Activated CD4-positive, alpha-beta T cell treated with anti-CD3 and anti-CD28 coated beads for 36 hours (primary cell): ENCODE measurements around the gene MMP20. TPM values are rescaled to one million over a fixed set of nuclear protein-coding genes. Genes with fewer than 3 reads are reported as not detected.

Experiments
- ATAC-seq: fragments of 200-7000 bp; cut with Tn5 transposase; one replicate; pipeline ENCODE4 v1.10.0; 2021; ENCODE audit warnings: mild to moderate bottlenecking, moderate library complexity
- CTCF ChIA-PET: fragments of 350-600 bp; sonication (Branson Sonifier 250); formaldehyde crosslinking; loops from one replicate; lab custom pipeline; 2021; ENCODE audit warnings: antibody characterized with exemption; lab: Charles Lee
- POLR2A ChIA-PET: fragments of 350-600 bp; sonication (Branson Sonifier 250); formaldehyde crosslinking; loops from one replicate; lab custom pipeline; 2021; ENCODE audit warnings: antibody characterized with exemption, inconsistent platforms; lab: Charles Lee
- DNase-seq: peaks from one replicate; pipeline ENCODE4 v3.0.0-alpha.2; 2020
- H3K27ac Mint-ChIP-seq: one replicate; pipeline ENCODE4 v1.8.0; 2021; ENCODE audit warnings: mixed read lengths
- H3K27me3 Mint-ChIP-seq: one replicate; pipeline ENCODE4 v1.8.0; 2021; ENCODE audit warnings: mixed read lengths
- H3K36me3 Mint-ChIP-seq: one replicate; pipeline ENCODE4 v1.8.0; 2021; ENCODE audit warnings: low read depth, mixed read lengths
- H3K4me1 Mint-ChIP-seq: one replicate; pipeline ENCODE4 v1.8.0; 2021; ENCODE audit warnings: mixed read lengths
- H3K4me3 Mint-ChIP-seq: one replicate; pipeline ENCODE4 v1.8.0; 2021; ENCODE audit warnings: mild to moderate bottlenecking, moderate library complexity, mixed read lengths
- H3K9me3 Mint-ChIP-seq: one replicate; pipeline ENCODE4 v1.8.0; 2021; ENCODE audit warnings: low read depth, mixed read lengths
- intact Hi-C, 2 experiments: fragments of 100-400 bp; cut with DNase I in 1 of 2; cut with micrococcal nuclease in 1 of 2; formaldehyde crosslinking; loops; one replicate each; pipeline versions ENCODE4 v1.14.2 to v1.15.1; 2022 to 2024; cut with DNase I, micrococcal nuclease
- total RNA-seq, 2 experiments: library from RNA; stranded (reverse); gene quantifications; one replicate each; pipeline ENCODE4 v1.2.3, GENCODE V29; 2021

MMP20 gene
- total RNA-seq, 2 experiments from 2014 or later, result not detected

GRCh38 chr11:102555091-102555490, 70.0 kb downstream of the MMP20 start:
- Mint-ChIP-seq H3K9me3 (no peaks in the 10 kb centered on the region), H3K36me3 (no peaks in the 10 kb centered on the region), H3K27me3 (peaks cover 2% of the 10 kb centered on the region), H3K4me3 (no peak overlapping the region), H3K4me1 (peaks cover 11% of the 10 kb centered on the region), H3K27ac (no peak overlapping the region)
- POLR2A ChIA-PET, result no interaction called here
- intact Hi-C loops, result no loop called here
- CTCF ChIA-PET, result interaction anchor here (0.8 to 1.9 kb wide), 5 partner anchors 53 to 302 kb away, joined by 3 to 5 read pairs (median 3); no protein-coding TSS in a partner anchor
- DNase-seq (no peak), ATAC-seq (no peak)

GRCh38 chr11:102553835-102554282, 71.3 kb downstream of the MMP20 start:
- Mint-ChIP-seq H3K27ac (no peak overlapping the region), H3K9me3 (no peaks in the 10 kb centered on the region), H3K4me1 (no peaks in the 10 kb centered on the region), H3K36me3 (no peaks in the 10 kb centered on the region), H3K27me3 (peaks cover 2% of the 10 kb centered on the region), H3K4me3 (no peak overlapping the region)
- DNase-seq, result no peak
- ChIA-PET POLR2A (no interaction called here), CTCF (interaction anchor here (0.6 to 1.9 kb wide), 5 partner anchors 35 to 717 kb away, joined by 3 to 5 read pairs (median 4); no protein-coding TSS in a partner anchor)
- ATAC-seq, result no peak
- intact Hi-C loops, result no loop called here

GRCh38 chr11:102552447-102553194, 72.5 kb downstream of the MMP20 start:
- no peak overlapping the region for H3K27ac Mint-ChIP-seq
- ChIA-PET CTCF (interaction anchor here (1.2 kb wide), 1 partner anchor 114 kb away, joined by 4 read pairs; no protein-coding TSS in a partner anchor), POLR2A (no interaction called here)
- no peaks in the 10 kb centered on the region for H3K9me3 Mint-ChIP-seq
- intact Hi-C loops, result no loop called here
- ATAC-seq (no peak), DNase-seq (no peak)
- no peaks in the 10 kb centered on the region for H3K36me3 Mint-ChIP-seq
- peaks cover 4% of the 10 kb centered on the region for H3K27me3 Mint-ChIP-seq
- no peak overlapping the region for H3K4me3 Mint-ChIP-seq
- no peaks in the 10 kb centered on the region for H3K4me1 Mint-ChIP-seq

- no peak for DNase-seq
- H3K27me3 Mint-ChIP-seq, result peaks cover 4% of the 10 kb centered on the region
- intact Hi-C loops, result no loop called here
- no peaks in the 10 kb centered on the region for H3K9me3 Mint-ChIP-seq
- H3K27ac Mint-ChIP-seq, result no peak overlapping the region
- H3K4me1 Mint-ChIP-seq, result no peaks in the 10 kb centered on the region
- POLR2A ChIA-PET, result no interaction called here
- CTCF ChIA-PET, result no interaction called here
- H3K4me3 Mint-ChIP-seq, result no peak overlapping the region
- no peak for ATAC-seq
- no peaks in the 10 kb centered on the region for H3K36me3 Mint-ChIP-seq
Observed at GRCh38 chr11:102552020-102552419, 73.1 kb downstream of the MMP20 start.

GRCh38 chr11:102551169-102551781, 73.9 kb downstream of the MMP20 start:
- ATAC-seq, result no peak
- H3K4me1 Mint-ChIP-seq, result no peaks in the 10 kb centered on the region
- CTCF ChIA-PET, result interaction anchor here (1.7 kb wide), 1 partner anchor 13 kb away, joined by 5 read pairs; no protein-coding TSS in a partner anchor
- H3K36me3 Mint-ChIP-seq, result no peaks in the 10 kb centered on the region
- intact Hi-C loops, result no loop called here
- DNase-seq, result no peak
- no peaks in the 10 kb centered on the region for H3K9me3 Mint-ChIP-seq
- POLR2A ChIA-PET, result no interaction called here
- H3K27ac Mint-ChIP-seq, result no peak overlapping the region
- no peak overlapping the region for H3K4me3 Mint-ChIP-seq
- peaks cover 4% of the 10 kb centered on the region for H3K27me3 Mint-ChIP-seq

- no peak overlapping the region for H3K27ac Mint-ChIP-seq
- intact Hi-C loops, result no loop called here
- ChIA-PET POLR2A (no interaction called here), CTCF (interaction anchor here (1.2 kb wide), 1 partner anchor 29 kb away, joined by 3 read pairs; no protein-coding TSS in a partner anchor)
- H3K4me1 Mint-ChIP-seq, result no peaks in the 10 kb centered on the region
- ATAC-seq, result no peak
- peaks cover 3% of the 10 kb centered on the region for H3K27me3 Mint-ChIP-seq
- DNase-seq, result no peak
- H3K4me3 Mint-ChIP-seq, result no peak overlapping the region
- no peaks in the 10 kb centered on the region for H3K36me3 Mint-ChIP-seq
- H3K9me3 Mint-ChIP-seq, result no peaks in the 10 kb centered on the region
Observed at GRCh38 chr11:102546923-102547471, 78.1 kb downstream of the MMP20 start.

GRCh38 chr11:102546427-102546826, 78.7 kb downstream of the MMP20 start:
- Mint-ChIP-seq H3K4me1 (no peaks in the 10 kb centered on the region), H3K27me3 (peaks cover 2% of the 10 kb centered on the region), H3K27ac (no peak overlapping the region), H3K4me3 (no peak overlapping the region), H3K9me3 (no peaks in the 10 kb centered on the region), H3K36me3 (no peaks in the 10 kb centered on the region)
- intact Hi-C loops, result no loop called here
- POLR2A ChIA-PET, result no interaction called here
- ATAC-seq (peak; percentile 26), DNase-seq (no peak)
- CTCF ChIA-PET, result interaction anchor here (1.2 kb wide), 1 partner anchor 28 kb away, joined by 3 read pairs; no protein-coding TSS in a partner anchor

- Mint-ChIP-seq H3K4me1 (no peaks in the 10 kb centered on the region), H3K36me3 (no peaks in the 10 kb centered on the region), H3K27me3 (peaks cover 2% of the 10 kb centered on the region), H3K9me3 (no peaks in the 10 kb centered on the region), H3K27ac (no peak overlapping the region), H3K4me3 (no peak overlapping the region)
- ATAC-seq, result no peak
- POLR2A ChIA-PET, result no interaction called here
- CTCF ChIA-PET, result interaction anchor here (1.2 kb wide), 1 partner anchor 27 kb away, joined by 3 read pairs; no protein-coding TSS in a partner anchor
- intact Hi-C loops, result no loop called here
- DNase-seq, result no peak
Observed at GRCh38 chr11:102545701-102546100, 79.4 kb downstream of the MMP20 start.

- CTCF ChIA-PET, result interaction anchor here (0.6 to 1.0 kb wide), 2 partner anchors 38 to 58 kb away, joined by 3 read pairs; no protein-coding TSS in a partner anchor
Observed at GRCh38 chr11:102544594-102544993, 80.5 kb downstream of the MMP20 start.

GRCh38 chr11:102539567-102539966, 85.6 kb downstream of the MMP20 start:
- DNase-seq (no peak), ATAC-seq (no peak)
- no peaks in the 10 kb centered on the region for H3K36me3 Mint-ChIP-seq
- H3K27ac Mint-ChIP-seq, result no peak overlapping the region
- peaks cover 8% of the 10 kb centered on the region for H3K27me3 Mint-ChIP-seq
- no peaks in the 10 kb centered on the region for H3K4me1 Mint-ChIP-seq
- H3K4me3 Mint-ChIP-seq, result no peak overlapping the region
- CTCF ChIA-PET, result interaction anchor here (1.0 to 1.8 kb wide), 2 partner anchors 127 to 197 kb away, joined by 4 to 5 read pairs; no protein-coding TSS in a partner anchor
- POLR2A ChIA-PET, result no interaction called here
- intact Hi-C loops, result no loop called here
- H3K9me3 Mint-ChIP-seq, result no peaks in the 10 kb centered on the region

More at GRCh38 chr11:102544594-102544993, 80.5 kb downstream of the MMP20 start:
- Mint-ChIP-seq H3K27ac (no peak overlapping the region), H3K4me3 (no peak overlapping the region), H3K4me1 (no peaks in the 10 kb centered on the region), H3K9me3 (no peaks in the 10 kb centered on the region), H3K36me3 (no peaks in the 10 kb centered on the region), H3K27me3 (peaks cover 2% of the 10 kb centered on the region)
- POLR2A ChIA-PET, result no interaction called here
- DNase-seq, result no peak
- ATAC-seq, result no peak
- intact Hi-C loops, result no loop called here

GRCh38 chr11:102538932-102539331, 86.2 kb downstream of the MMP20 start:
- Mint-ChIP-seq H3K4me1 (no peaks in the 10 kb centered on the region), H3K36me3 (no peaks in the 10 kb centered on the region), H3K27ac (no peak overlapping the region), H3K4me3 (no peak overlapping the region), H3K9me3 (no peaks in the 10 kb centered on the region), H3K27me3 (peaks cover 11% of the 10 kb centered on the region)
- POLR2A ChIA-PET, result no interaction called here
- DNase-seq, result no peak
- ATAC-seq, result no peak
- intact Hi-C loops, result no loop called here
- CTCF ChIA-PET, result interaction anchor here (1.0 to 1.8 kb wide), 3 partner anchors 10 to 197 kb away, joined by 3 to 5 read pairs (median 4); no protein-coding TSS in a partner anchor
